PC-3 (cell line): ENCODE measurements around the gene HSPA1L. TPM values are rescaled to one million over a fixed set of nuclear protein-coding genes. Genes with fewer than 3 reads are reported as not detected.
A peak's percentile ranks its signal among the peaks of the same experiment; 100 is the strongest.

Source experiments
- ATAC-seq: fragments of 200-7000 bp; cut with Tn5 transposase; 2 replicates; pipeline ENCODE4 v1.9.1; 2020; ENCODE audit warnings: mild to moderate bottlenecking, moderate library complexity
- BruUV-seq: library from RNA; stranded (reverse); fragments of 400-500 nt; replicated peaks from 2 replicates; lab custom pipeline; 2021; lab: Mats Ljungman, UMichigan
- CTCF ChIA-PET: fragments of 300-600 bp; sonication (Branson Sonifier 250); formaldehyde crosslinking; loops from one replicate; lab custom pipeline; 2022; ENCODE audit warnings: antibody characterized with exemption; lab: Charles Lee
- POLR2A ChIA-PET: fragments of 300-600 bp; sonication (Branson Sonifier 250); formaldehyde crosslinking; loops from one replicate; lab custom pipeline; 2022; ENCODE audit warnings: antibody characterized with exemption; ENCODE audit not compliant: unreplicated experiment; lab: Charles Lee
- DNase-seq: peaks from one replicate; pipeline ENCODE4 v3.0.0-alpha.2; 2015
- H2AFZ ChIP-seq: fragments of 300-600 bp; sonication (generic); 2 replicates; pipeline ENCODE4 v1.6.0; 2016; ENCODE audit warnings: antibody characterized with exemption, low read length
- H3F3A ChIP-seq: fragments of 300-600 bp; sonication (generic); one replicate; pipeline ENCODE4 v1.6.0; 2017; ENCODE audit warnings: antibody characterized with exemption, low read length, control low read depth, mild to moderate bottlenecking; ENCODE audit not compliant: unreplicated experiment
- H3K27ac ChIP-seq: fragments of 300-600 bp; sonication (generic); 2 replicates; pipeline ENCODE4 v1.5.1; 2016; ENCODE audit warnings: mild to moderate bottlenecking, low read length
- H3K27me3 ChIP-seq: fragments of 300-600 bp; sonication (generic); 2 replicates; pipeline ENCODE4 v1.6.1; 2016; ENCODE audit warnings: low read length, mixed read lengths
- H3K36me3 ChIP-seq: fragments of 300-600 bp; sonication (generic); 2 replicates; pipeline ENCODE4 v1.6.1; 2016; ENCODE audit warnings: low read depth, mixed run types, low read length, mixed read lengths
- H3K4me1 ChIP-seq: fragments of 300-600 bp; sonication (generic); 2 replicates; pipeline ENCODE4 v1.5.1; 2016; ENCODE audit warnings: low read length; ENCODE audit not compliant: insufficient read depth
- H3K4me2 ChIP-seq: fragments of 300-600 bp; sonication (generic); 2 replicates; pipeline ENCODE4 v1.6.0; 2016; ENCODE audit warnings: low read length
- H3K4me3 ChIP-seq: fragments of 300-600 bp; sonication (generic); 2 replicates; pipeline ENCODE4 v1.5.1; 2016; ENCODE audit warnings: mild to moderate bottlenecking, low read length, mixed read lengths
- H3K79me2 ChIP-seq: fragments of 300-600 bp; sonication (generic); 2 replicates; pipeline ENCODE4 v1.6.1; 2017; ENCODE audit warnings: low read length, mixed read lengths
- H3K9ac ChIP-seq: fragments of 300-600 bp; sonication (generic); 2 replicates; pipeline ENCODE4 v1.6.0; 2016; ENCODE audit warnings: mild to moderate bottlenecking, low read length
- H3K9me2 ChIP-seq: fragments of 300-600 bp; sonication (generic); replicated peaks from 2 replicates; pipeline ENCODE4 v1.6.1; 2016; ENCODE audit warnings: mixed run types, low read length, mixed read lengths
- H3K9me3 ChIP-seq: fragments of 300-600 bp; sonication (generic); 2 replicates; pipeline ENCODE4 v1.6.1; 2016; ENCODE audit warnings: low read length, mixed read lengths
- H4K20me1 ChIP-seq: fragments of 300-600 bp; sonication (generic); 2 replicates; pipeline ENCODE4 v1.6.1; 2016; ENCODE audit warnings: low read length, mixed read lengths
- EZH2 ChIP-seq: fragments of 300-600 bp; sonication (generic); IDR thresholded peaks from one replicate; pipeline ENCODE4 v1.6.1; 2017; ENCODE audit warnings: antibody characterized with exemption, mild to moderate bottlenecking, low read length; ENCODE audit not compliant: unreplicated experiment
- EZH2phosphoT487 ChIP-seq: fragments of 300-600 bp; sonication (generic); IDR thresholded peaks from 2 replicates; pipeline ENCODE4 v1.6.1; 2018; ENCODE audit warnings: mild to moderate bottlenecking, antibody characterized with exemption, low read length, borderline replicate concordance
- intact Hi-C: fragments of 100-400 bp; cut with micrococcal nuclease; formaldehyde crosslinking; loops from 2 replicates; pipeline ENCODE4 v1.9.0; 2023
- total RNA-seq: library from RNA; depleted of rRNA; stranded (reverse); fragments of >200 nt; gene quantifications from 2 replicates; pipeline ENCODE4 v1.2.3, GENCODE V29; 2014
- TF ChIP-seq, protein P1 (sequence below): fragments of 300-600 bp; sonication (generic); conservative IDR thresholded peaks from 2 replicates; pipeline ENCODE4 v1.5.1; 2017; ENCODE audit warnings: antibody characterized with exemption, low read depth, mild to moderate bottlenecking, low read length

HSPA1L gene
- total RNA-seq, 1 experiment from 2014 or later: 0.26 TPM

DNA sequence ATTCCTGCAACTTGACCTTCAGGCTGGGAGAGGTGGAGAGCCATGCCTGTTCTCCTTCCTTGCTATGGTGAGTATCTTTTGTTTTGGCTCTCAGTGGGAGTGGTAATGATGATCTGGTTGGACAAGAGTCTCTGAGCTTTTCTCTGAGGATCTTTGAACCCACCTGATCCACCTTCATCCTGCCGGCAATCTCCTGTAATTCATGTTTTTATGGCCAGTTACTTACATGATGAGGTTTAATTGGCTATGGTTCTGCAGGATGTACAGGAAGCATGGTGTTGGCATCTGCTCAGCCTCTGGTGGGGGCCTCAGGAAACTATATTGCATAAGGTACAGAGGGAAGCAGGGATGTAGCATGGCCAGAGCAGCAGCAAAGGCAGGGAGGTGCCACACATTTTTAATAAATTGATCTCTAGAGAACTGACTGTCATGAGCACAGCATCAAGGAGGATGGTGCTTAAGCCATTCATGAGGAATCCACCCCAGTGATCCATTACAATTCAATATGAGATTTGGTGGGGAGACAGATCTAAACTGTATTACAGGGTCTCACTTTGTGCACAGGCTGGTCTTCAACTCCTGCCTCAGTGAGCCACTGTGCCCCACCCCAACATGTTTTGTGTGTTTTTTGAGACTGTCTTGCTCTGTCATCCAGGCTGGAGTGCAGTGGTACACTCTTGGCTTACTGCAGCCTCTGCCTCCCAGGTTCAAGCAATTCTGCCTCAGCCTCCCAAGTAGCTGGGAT lies 22.5 kb upstream of the HSPA1L start:
- Histone ChIP-seq H2AFZ (no peak overlapping the region), H3K27me3 (no peaks in the 10 kb centered on the region), H3K9ac (peak overlapping the region; percentile 98), H3K9me3 (no peaks in the 10 kb centered on the region), H3K9me2 (no peaks in the 10 kb centered on the region), H3F3A (peaks cover 40% of the 10 kb centered on the region), H3K4me1 (peaks cover 18% of the 10 kb centered on the region), H3K79me2 (peaks cover 57% of the 10 kb centered on the region), H3K4me3 (peak overlapping the region; percentile 97), H3K36me3 (peaks cover 45% of the 10 kb centered on the region), H4K20me1 (peaks cover 42% of the 10 kb centered on the region), H3K27ac (no peak overlapping the region), H3K4me2 (peak overlapping the region; percentile 92)
- TF ChIP-seq, protein P1, sequence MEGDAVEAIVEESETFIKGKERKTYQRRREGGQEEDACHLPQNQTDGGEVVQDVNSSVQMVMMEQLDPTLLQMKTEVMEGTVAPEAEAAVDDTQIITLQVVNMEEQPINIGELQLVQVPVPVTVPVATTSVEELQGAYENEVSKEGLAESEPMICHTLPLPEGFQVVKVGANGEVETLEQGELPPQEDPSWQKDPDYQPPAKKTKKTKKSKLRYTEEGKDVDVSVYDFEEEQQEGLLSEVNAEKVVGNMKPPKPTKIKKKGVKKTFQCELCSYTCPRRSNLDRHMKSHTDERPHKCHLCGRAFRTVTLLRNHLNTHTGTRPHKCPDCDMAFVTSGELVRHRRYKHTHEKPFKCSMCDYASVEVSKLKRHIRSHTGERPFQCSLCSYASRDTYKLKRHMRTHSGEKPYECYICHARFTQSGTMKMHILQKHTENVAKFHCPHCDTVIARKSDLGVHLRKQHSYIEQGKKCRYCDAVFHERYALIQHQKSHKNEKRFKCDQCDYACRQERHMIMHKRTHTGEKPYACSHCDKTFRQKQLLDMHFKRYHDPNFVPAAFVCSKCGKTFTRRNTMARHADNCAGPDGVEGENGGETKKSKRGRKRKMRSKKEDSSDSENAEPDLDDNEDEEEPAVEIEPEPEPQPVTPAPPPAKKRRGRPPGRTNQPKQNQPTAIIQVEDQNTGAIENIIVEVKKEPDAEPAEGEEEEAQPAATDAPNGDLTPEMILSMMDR: no peak
- no peak for TF ChIP-seq EZH2
- no peak for TF ChIP-seq EZH2phosphoT487
- no TSS peak for BruUV-seq
- ATAC-seq: no peak
- intact Hi-C loops: loop anchor here (10.0 kb wide), 1 partner anchor 153 kb away; the partner anchor contains the start of gene LY6G5C
- no peak for DNase-seq
- ChIA-PET CTCF (interaction anchor here (0.6 kb wide), 2 partner anchors 25 to 36 kb away, joined by 3 read pairs; no protein-coding TSS in a partner anchor), POLR2A (interaction anchor here (0.6 to 1.2 kb wide), 2 partner anchors 10 to 855 kb away, joined by 3 to 4 read pairs; no protein-coding TSS in a partner anchor)

DNA sequence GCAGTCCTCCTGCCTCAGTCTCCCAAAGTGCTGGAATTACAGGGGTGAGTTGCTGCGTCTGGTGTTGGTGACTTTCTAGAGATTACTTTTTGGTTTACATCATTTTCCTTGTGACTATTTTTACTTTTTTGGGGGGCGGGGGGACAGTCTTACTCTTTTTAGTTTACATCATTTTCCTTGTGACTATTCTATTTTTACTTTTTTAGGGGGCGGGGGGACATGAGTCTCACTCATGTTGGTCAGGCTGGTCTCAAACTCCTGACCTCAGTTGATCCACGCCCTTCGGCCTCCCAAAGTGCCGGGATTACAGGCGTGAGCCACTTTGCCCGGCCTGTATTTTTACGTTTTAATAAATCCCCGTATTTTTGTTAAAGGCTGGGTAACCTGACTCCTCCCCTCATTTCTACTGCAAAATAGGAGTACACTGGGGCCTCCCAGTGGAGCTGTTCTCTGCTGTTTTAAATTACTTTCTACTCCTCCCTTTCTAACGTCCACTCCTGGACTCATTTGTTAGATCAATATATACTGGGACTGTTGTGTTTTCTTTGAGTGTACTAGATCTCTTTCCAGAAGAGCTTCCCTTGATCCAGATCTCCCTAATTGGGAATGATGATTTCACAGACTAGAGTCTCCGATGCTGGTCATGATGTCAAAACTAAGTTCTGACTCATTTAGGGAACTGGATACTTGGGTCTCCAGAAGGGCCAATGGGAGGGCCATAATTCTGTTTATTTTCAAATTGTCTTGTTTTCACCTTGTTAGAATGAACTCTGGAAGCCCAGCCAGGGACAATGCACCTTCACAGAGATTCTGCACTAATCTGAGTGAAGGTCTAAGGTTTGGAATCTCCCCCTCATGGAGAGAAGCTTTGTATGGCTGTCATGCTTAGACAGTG lies 21.6 kb upstream of the HSPA1L start:
- Histone ChIP-seq H3K27me3 (no peaks in the 10 kb centered on the region), H3K27ac (peak overlapping the region; percentile 16), H3K4me2 (peak overlapping the region; percentile 92), H2AFZ (no peak overlapping the region), H3K4me1 (peaks cover 18% of the 10 kb centered on the region), H3K79me2 (peaks cover 62% of the 10 kb centered on the region), H3K9me3 (no peaks in the 10 kb centered on the region), H3F3A (peaks cover 40% of the 10 kb centered on the region), H3K36me3 (peaks cover 45% of the 10 kb centered on the region), H3K4me3 (peak overlapping the region; percentile 97), H4K20me1 (peaks cover 43% of the 10 kb centered on the region), H3K9me2 (no peaks in the 10 kb centered on the region), H3K9ac (peak overlapping the region; percentile 98)
- TF ChIP-seq EZH2: no peak
- TF ChIP-seq, protein P1: peak; percentile 34; the same call in 1 of the 2 replicates
- ChIA-PET CTCF (interaction anchor here (0.6 to 0.7 kb wide), 3 partner anchors 26 to 64 kb away, joined by 3 read pairs; no protein-coding TSS in a partner anchor), POLR2A (interaction anchor here (0.6 kb wide), 2 partner anchors 17 to 855 kb away, joined by 3 to 4 read pairs; no protein-coding TSS in a partner anchor)
- peak; percentile 38 for DNase-seq
- no peak for ATAC-seq
- intact Hi-C loops: loop anchor here (10.0 kb wide), 1 partner anchor 152 kb away; the partner anchor contains the start of gene LY6G5C
- BruUV-seq: no TSS peak
